ENCODE data around the gene MORF4L2.

DNA sequence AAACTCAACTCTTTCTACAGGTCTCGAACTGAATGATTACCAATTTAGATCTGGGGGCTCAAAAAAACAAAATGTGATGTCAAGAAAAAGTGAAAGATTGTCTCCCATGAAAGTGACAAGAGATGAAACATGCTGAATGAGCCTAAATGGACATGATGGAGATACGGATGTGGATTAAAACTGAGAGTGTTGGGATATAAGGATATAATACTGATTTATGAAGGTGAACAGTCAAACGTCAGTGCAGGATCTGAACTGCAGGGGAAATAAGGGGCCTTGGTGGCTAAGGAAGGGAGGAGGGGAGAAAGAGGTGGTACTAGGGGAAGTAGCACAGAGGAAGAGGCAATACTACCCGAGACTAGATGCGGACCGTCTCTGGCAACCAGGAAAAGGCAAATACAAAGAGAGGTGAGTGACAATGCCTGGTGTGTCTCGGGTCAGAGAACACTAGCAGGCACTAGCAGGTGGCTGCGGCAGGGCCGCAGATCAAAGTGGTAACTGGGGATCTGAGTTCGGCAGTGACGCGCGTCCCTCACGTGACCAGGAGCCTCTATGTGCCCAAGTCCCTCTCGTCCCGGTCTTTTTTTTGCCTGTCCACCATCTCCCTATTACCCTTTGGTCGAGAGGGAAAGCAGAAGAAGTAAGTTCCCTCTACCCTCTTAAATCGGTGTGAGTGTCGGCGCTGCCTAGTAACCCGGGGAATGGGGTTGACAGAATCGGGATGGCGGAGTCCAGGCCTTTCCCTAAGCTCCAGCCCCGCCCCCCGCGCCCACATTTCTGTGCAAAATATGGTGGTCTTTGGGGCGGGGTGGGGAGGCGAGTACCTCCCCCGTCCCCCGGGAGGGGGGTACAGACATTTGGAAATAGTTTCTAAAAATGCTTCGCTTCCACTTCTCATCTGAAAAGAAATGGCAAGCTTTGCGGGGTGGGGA, 57.8 kb downstream of the MORF4L2 start, which contains the start of gene TCEAL1:
- TF ChIP-seq, protein P1, sequence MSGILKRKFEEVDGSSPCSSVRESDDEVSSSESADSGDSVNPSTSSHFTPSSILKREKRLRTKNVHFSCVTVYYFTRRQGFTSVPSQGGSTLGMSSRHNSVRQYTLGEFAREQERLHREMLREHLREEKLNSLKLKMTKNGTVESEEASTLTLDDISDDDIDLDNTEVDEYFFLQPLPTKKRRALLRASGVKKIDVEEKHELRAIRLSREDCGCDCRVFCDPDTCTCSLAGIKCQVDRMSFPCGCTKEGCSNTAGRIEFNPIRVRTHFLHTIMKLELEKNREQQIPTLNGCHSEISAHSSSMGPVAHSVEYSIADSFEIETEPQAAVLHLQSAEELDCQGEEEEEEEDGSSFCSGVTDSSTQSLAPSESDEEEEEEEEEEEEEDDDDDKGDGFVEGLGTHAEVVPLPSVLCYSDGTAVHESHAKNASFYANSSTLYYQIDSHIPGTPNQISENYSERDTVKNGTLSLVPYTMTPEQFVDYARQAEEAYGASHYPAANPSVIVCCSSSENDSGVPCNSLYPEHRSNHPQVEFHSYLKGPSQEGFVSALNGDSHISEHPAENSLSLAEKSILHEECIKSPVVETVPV (CRISPR knock-in tag; IDR thresholded peaks at IDR 0.05) = no peak
- TF ChIP-seq ARNTL (CRISPR knock-in tag; IDR thresholded peaks at IDR 0.05; ENCODE audit: borderline replicate concordance, low read depth) (no peak), TCF4 (CRISPR knock-in tag; IDR thresholded peaks at IDR 0.05; ENCODE audit: borderline replicate concordance) (no peak), GLIS3 (CRISPR knock-in tag; IDR thresholded peaks at IDR 0.05) (no peak)
- TF ChIP-seq, protein P2, sequence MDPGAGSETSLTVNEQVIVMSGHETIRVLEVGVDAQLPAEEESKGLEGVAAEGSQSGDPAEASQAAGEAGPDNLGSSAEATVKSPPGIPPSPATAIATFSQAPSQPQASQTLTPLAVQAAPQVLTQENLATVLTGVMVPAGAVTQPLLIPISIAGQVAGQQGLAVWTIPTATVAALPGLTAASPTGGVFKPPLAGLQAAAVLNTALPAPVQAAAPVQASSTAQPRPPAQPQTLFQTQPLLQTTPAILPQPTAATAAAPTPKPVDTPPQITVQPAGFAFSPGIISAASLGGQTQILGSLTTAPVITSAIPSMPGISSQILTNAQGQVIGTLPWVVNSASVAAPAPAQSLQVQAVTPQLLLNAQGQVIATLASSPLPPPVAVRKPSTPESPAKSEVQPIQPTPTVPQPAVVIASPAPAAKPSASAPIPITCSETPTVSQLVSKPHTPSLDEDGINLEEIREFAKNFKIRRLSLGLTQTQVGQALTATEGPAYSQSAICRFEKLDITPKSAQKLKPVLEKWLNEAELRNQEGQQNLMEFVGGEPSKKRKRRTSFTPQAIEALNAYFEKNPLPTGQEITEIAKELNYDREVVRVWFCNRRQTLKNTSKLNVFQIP (CRISPR knock-in tag; IDR thresholded peaks at IDR 0.05; ENCODE audit: borderline replicate concordance, low read depth) = no peak
- TF ChIP-seq, protein P3, sequence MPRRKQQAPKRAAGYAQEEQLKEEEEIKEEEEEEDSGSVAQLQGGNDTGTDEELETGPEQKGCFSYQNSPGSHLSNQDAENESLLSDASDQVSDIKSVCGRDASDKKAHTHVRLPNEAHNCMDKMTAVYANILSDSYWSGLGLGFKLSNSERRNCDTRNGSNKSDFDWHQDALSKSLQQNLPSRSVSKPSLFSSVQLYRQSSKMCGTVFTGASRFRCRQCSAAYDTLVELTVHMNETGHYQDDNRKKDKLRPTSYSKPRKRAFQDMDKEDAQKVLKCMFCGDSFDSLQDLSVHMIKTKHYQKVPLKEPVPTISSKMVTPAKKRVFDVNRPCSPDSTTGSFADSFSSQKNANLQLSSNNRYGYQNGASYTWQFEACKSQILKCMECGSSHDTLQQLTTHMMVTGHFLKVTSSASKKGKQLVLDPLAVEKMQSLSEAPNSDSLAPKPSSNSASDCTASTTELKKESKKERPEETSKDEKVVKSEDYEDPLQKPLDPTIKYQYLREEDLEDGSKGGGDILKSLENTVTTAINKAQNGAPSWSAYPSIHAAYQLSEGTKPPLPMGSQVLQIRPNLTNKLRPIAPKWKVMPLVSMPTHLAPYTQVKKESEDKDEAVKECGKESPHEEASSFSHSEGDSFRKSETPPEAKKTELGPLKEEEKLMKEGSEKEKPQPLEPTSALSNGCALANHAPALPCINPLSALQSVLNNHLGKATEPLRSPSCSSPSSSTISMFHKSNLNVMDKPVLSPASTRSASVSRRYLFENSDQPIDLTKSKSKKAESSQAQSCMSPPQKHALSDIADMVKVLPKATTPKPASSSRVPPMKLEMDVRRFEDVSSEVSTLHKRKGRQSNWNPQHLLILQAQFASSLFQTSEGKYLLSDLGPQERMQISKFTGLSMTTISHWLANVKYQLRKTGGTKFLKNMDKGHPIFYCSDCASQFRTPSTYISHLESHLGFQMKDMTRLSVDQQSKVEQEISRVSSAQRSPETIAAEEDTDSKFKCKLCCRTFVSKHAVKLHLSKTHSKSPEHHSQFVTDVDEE (CRISPR knock-in tag; IDR thresholded peaks at IDR 0.05) = no peak

Data from SK-N-SH treated with all-trans-retinoic acid at 6 μM for 48 hours (cell line).